BE2C (cell line): ENCODE results near the gene CCNF.

Experiments
- DNase-seq: peaks from one replicate; pipeline ENCODE4 v3.0.0-alpha.2; 2020
- H3K27me3 ChIP-seq: fragments of 250-450 bp; sonication (Bioruptor Pico); 2 replicates; pipeline ENCODE4 v1.5.1; 2020; ENCODE audit warnings: mild to moderate bottlenecking
- H3K36me3 ChIP-seq: fragments of 250-450 bp; sonication (Bioruptor Pico); 2 replicates; pipeline ENCODE4 v1.5.1; 2020; ENCODE audit warnings: mild to moderate bottlenecking
- H3K4me1 ChIP-seq: fragments of 250-450 bp; sonication (Bioruptor Pico); 2 replicates; pipeline ENCODE4 v1.5.1; 2020
- H3K4me3 ChIP-seq: 2 replicates; pipeline ENCODE4 v1.5.1; 2011; ENCODE audit warnings: low read depth, low read length
- H3K9me3 ChIP-seq: fragments of 250-450 bp; sonication (Bioruptor Pico); 2 replicates; pipeline ENCODE4 v1.5.1; 2020
- TF ChIP-seq, protein P1 (sequence below): IDR thresholded peaks from 2 replicates; pipeline ENCODE4 v1.5.1; 2012; ENCODE audit warnings: mild to moderate bottlenecking, low read depth, low read length

The CCNF gene

DNA sequence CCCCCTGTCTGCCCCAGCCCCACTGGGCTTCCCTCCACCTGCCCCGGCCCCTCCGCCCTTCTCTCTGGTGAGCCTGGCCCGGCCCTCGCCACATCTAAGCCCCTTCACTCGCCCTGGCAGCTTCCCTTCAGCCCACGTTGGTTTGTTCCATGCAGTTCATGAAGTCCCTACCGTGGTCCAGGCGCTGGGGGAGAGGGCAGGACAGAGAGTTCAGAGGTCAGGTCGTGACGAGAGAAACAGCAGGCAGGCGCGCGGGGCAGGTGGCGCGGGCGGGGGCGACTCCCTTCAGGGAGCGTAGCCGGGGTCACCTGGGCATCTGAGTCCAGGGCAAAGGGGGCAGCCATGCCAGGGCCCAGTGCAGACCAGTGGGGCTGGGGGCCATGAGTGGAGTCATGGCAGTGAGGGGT, 21.7 kb downstream of the CCNF start:
- no peak overlapping the region for H3K4me3 ChIP-seq
- no peaks in the 10 kb centered on the region for H3K4me1 ChIP-seq
- peaks cover 91% of the 10 kb centered on the region for H3K36me3 ChIP-seq
- no peak for DNase-seq
- no peaks in the 10 kb centered on the region for H3K9me3 ChIP-seq
- TF ChIP-seq, protein P1, sequence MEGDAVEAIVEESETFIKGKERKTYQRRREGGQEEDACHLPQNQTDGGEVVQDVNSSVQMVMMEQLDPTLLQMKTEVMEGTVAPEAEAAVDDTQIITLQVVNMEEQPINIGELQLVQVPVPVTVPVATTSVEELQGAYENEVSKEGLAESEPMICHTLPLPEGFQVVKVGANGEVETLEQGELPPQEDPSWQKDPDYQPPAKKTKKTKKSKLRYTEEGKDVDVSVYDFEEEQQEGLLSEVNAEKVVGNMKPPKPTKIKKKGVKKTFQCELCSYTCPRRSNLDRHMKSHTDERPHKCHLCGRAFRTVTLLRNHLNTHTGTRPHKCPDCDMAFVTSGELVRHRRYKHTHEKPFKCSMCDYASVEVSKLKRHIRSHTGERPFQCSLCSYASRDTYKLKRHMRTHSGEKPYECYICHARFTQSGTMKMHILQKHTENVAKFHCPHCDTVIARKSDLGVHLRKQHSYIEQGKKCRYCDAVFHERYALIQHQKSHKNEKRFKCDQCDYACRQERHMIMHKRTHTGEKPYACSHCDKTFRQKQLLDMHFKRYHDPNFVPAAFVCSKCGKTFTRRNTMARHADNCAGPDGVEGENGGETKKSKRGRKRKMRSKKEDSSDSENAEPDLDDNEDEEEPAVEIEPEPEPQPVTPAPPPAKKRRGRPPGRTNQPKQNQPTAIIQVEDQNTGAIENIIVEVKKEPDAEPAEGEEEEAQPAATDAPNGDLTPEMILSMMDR: no peak
- H3K27me3 ChIP-seq: no peaks in the 10 kb centered on the region

DNA sequence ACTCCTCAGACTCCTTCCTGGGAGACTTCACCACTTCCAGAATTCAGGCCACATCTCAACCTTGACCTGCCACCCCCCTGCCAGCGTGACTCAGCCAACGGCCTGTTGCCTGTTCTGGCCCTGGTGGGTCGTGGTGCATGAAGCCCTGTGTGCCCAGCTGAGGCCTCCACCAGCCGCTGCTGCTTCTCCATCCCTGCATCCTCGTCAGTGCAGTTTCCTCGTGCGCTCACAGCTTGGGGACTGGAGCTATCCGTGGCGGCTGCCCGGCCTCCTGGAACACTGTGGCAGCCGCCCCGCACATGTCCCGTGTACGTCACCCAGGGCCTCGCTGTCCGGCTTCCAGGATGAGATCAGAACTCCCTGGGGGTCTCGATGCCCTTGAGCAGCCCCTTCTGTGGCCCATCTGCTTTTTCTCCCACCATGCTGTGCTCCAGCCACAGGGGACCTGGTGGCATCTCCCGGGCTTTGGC, 22.6 kb downstream of the CCNF start:
- no peaks in the 10 kb centered on the region for H3K9me3 ChIP-seq
- H3K4me1 ChIP-seq: no peaks in the 10 kb centered on the region
- TF ChIP-seq, protein P1: no peak
- DNase-seq: no peak
- no peaks in the 10 kb centered on the region for H3K27me3 ChIP-seq
- H3K4me3 ChIP-seq: no peak overlapping the region
- peaks cover 91% of the 10 kb centered on the region for H3K36me3 ChIP-seq

DNA sequence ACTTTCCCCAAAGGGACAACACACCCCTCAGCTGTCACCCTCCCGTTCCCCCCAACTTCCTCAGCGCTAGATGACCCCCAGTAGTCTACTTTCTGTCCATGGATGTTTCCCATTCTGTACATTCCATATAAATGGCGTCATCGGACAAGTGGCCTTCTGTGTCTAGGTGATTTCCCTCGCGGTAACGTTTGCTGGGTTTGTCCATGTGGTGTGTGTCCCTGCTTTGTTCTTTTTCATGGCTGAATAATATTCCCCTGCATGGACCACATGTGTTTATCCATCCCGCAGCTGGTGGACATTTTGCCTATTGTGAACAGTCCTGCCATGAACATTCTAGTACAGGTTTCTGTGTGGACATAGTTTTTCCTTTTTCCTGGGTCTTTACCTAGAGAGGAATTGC, 23.4 kb downstream of the CCNF start:
- Histone ChIP-seq H3K9me3 (no peaks in the 10 kb centered on the region), H3K4me1 (no peaks in the 10 kb centered on the region), H3K36me3 (peaks cover 92% of the 10 kb centered on the region), H3K4me3 (no peak overlapping the region), H3K27me3 (no peaks in the 10 kb centered on the region)
- TF ChIP-seq, protein P1: no peak
- no peak for DNase-seq

DNA sequence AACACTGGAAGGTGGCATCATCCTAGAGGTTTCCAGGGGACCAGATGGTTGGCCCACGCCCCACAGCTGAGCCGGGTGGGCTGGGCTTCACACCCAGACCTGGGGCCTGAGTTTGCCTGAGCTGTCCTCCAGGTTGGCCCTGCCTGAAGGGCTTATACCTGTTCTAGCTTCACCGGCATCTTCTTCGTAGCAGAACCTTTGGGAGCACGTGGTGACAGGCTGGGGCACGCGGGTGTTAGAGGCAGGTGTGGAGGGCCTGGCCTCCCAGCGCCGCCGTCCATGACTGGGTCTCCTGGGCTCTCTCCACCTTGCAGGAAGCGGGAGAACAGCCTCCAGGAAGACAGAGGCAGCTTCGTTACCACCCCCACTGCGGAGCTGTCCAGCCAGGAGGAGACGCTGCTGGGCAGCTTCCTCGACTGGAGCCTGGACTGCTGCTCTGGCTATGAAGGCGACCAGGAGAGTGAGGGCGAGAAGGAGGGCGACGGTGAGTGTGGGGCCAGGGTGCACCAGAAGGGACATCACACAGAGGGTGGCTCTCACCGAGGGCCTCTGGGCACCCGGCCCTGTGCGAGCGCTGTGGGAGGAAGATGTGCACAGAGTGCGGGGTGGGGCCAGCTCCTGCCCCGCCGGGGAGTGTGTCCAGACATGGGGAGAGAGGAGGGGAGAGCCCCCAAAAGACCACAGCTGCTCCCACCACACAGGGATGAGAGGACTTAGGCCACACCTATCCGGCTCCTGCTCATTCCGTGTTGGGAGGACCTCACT, 26.0 kb downstream of the CCNF start:
- H3K36me3 ChIP-seq: peaks cover 74% of the 10 kb centered on the region
- no peak overlapping the region for H3K4me3 ChIP-seq
- no peaks in the 10 kb centered on the region for H3K9me3 ChIP-seq
- H3K27me3 ChIP-seq: no peaks in the 10 kb centered on the region
- TF ChIP-seq, protein P1: no peak
- DNase-seq: no peak
- no peaks in the 10 kb centered on the region; the same call in 1 of the 2 replicates for H3K4me1 ChIP-seq

DNA sequence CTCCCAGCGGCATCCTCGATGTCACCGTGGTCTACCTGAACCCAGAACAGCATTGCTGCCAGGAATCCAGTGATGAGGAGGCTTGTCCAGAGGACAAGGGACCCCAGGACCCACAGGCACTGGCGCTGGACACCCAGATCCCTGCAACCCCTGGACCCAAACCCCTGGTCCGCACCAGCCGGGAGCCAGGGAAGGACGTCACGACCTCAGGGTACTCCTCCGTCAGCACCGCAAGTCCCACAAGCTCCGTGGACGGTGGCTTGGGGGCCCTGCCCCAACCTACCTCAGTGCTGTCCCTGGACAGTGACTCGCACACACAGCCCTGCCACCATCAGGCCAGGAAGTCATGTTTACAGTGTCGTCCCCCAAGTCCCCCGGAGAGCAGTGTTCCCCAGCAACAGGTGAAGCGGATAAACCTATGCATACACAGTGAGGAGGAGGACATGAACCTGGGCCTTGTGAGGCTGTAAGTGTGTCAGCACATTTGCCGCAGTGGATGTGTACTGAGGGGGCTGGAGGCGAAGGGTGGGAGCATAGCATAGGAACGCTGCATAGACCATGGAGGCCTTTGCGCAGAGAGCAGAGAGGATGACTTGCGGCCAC, 27.4 kb downstream of the CCNF start:
- no peak for DNase-seq
- Histone ChIP-seq H3K36me3 (peaks cover 64% of the 10 kb centered on the region), H3K27me3 (no peaks in the 10 kb centered on the region), H3K9me3 (no peaks in the 10 kb centered on the region), H3K4me1 (no peaks in the 10 kb centered on the region; the same call in 1 of the 2 replicates), H3K4me3 (no peak overlapping the region)
- TF ChIP-seq, protein P1: no peak

DNA sequence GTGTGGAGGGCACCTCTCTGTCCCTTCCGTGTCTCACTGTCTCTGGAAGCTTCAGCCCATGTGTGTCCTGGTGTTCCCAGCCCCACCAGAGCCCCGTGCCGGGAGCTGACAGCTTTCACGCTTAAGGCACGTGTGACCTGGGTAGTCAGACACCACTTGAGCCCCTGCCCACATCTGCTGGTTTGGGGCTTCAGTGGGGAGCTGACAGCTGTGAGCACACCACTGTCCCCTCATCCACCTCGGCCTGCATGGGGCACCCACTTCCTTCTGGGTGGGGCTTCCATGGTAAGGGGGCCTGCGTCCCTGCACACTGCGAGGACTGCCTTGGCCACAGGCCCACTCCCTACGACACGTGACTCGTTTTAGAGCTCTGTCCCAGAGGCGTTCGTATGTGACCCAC, 28.0 kb downstream of the CCNF start:
- Histone ChIP-seq H3K4me3 (no peak overlapping the region), H3K36me3 (peaks cover 58% of the 10 kb centered on the region), H3K27me3 (no peaks in the 10 kb centered on the region), H3K4me1 (no peaks in the 10 kb centered on the region; the same call in 1 of the 2 replicates), H3K9me3 (no peaks in the 10 kb centered on the region)
- no peak for DNase-seq
- TF ChIP-seq, protein P1: no peak
